ENCODE results near the gene PCDH9.

DNA sequence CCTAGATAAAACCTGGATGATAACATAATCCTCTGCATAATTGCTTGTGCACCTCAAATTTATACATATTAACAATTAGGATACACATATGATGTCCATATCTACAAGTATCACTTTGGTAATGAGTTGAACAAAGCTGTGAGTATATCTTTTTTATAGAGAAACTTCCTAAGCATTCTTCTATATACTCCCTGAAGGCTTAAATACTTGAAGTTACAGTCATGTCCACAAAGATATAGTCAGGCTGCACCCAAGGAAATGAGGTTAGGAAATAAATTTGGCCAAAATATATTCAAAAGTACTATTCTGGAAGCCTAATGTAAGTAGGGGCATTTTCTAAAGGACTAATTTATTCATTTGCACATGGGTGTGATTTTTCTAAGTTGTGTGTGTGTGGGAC lies 761.5 kb downstream of the PCDH9 start:
- TF ChIP-seq POLR2A (IDR thresholded peaks at IDR 0.05) = no peak
- TF ChIP-seq EP300 (IDR thresholded peaks at IDR 0.05) = no peak
- TF ChIP-seq, protein P1, sequence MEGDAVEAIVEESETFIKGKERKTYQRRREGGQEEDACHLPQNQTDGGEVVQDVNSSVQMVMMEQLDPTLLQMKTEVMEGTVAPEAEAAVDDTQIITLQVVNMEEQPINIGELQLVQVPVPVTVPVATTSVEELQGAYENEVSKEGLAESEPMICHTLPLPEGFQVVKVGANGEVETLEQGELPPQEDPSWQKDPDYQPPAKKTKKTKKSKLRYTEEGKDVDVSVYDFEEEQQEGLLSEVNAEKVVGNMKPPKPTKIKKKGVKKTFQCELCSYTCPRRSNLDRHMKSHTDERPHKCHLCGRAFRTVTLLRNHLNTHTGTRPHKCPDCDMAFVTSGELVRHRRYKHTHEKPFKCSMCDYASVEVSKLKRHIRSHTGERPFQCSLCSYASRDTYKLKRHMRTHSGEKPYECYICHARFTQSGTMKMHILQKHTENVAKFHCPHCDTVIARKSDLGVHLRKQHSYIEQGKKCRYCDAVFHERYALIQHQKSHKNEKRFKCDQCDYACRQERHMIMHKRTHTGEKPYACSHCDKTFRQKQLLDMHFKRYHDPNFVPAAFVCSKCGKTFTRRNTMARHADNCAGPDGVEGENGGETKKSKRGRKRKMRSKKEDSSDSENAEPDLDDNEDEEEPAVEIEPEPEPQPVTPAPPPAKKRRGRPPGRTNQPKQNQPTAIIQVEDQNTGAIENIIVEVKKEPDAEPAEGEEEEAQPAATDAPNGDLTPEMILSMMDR (IDR thresholded peaks at IDR 0.05) = no peak
- TF ChIP-seq POLR2AphosphoS5 (IDR thresholded peaks at IDR 0.05) = no peak

Measured in upper lobe of left lung (tissue), 4 donors.